Stimulated activated CD8-positive, alpha-beta memory T cell treated with anti-CD3 and anti-CD28 coated beads, Interleukin-12 subunit alpha, Interleukin-12 subunit beta, amount 100 ng/mL, for 1 hour (primary cell): ENCODE data around the gene RMND5A.
A peak's percentile ranks its signal among the peaks of the same experiment; 100 is the strongest.
"Not testable (repeated sequence)": the region's sequence is repeated elsewhere in the genome, so short reads cannot be mapped to it uniquely, and the experiment has no call there.

ENCODE experiments used
- DNase-seq: peaks from one replicate; pipeline ENCODE4 v3.0.0-alpha.2; 2020; ENCODE audit warnings: low read depth

RMND5A gene, protein sequence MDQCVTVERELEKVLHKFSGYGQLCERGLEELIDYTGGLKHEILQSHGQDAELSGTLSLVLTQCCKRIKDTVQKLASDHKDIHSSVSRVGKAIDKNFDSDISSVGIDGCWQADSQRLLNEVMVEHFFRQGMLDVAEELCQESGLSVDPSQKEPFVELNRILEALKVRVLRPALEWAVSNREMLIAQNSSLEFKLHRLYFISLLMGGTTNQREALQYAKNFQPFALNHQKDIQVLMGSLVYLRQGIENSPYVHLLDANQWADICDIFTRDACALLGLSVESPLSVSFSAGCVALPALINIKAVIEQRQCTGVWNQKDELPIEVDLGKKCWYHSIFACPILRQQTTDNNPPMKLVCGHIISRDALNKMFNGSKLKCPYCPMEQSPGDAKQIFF

DNA sequence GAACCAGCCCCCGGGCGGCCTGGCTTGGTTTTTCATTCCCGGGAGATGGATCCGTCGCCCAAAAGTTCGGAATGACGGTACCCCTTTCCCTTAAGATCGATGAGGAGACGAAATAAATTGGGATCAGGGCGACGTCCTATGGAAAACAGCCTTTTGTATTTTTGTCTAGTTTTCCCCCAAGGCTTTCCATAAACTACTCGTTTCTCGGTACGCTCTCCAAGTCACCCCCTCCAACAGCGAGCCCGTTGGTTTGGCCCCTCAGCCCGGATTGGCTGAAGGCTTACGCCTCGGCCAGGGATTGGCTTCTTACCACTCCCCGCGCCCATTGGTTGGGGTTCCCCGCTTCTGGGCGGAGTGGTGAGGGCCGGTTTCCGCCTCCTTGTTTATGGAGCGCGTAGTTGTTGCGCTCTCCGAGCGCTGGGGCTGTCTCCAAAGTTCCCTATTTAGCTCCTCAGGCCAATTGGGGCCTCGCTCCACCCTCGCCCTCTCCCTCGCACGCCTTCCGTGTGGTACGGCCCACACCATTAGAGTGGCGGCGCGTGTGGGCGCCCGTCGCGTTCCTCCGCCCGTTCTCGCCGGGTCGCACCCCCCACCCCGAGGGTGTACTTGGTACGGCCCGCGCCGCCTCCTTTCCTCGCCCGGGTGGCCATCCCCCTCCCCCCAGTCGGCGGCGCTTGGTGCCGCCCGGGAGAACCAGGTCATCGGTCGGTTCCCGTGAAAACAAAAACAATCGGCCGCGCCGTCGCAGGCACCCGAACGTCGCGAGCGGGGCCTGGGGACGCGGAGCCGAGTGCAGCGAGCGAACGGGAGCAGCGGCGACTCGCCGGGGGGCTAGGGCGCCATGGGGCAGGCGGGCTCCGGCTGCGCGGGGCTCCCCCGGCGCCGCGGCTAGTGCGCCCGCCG lies at the start of gene RMND5A:
RMND5A (plus strand) TSS at position 655 of the 903 bp plus-strand sequence. CDS start 377 bp downstream, outside the sequence.
- peak; percentile 85 for DNase-seq

DNA sequence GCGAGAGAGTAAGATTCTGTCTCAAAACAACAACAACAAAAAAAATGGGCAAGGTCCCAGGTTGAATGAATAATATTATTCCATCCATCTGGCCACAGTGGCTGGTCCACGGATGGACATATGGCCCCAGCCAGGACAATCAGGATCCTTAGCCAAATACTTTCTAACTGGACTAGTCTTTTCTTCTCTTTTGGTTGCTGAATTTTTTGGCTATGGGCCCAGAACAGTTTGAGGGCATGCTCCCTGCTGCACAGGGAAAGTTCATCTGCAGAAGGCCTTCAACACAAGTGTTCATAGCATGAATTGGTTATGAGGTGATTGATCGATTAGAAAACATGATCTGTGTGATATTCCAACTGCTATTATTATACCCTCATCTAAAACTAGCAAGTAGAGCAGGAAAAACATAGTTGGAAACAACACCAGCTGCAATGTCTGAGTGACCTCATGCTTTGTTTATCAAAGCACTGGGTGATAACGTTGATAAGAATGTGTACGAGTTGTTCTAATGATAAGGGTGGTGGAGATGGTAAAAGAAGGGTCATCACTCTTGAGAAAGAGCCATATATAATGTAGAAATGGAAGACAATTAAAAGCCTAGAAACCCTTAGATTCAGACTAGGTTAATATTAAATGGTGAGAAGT lies 48.6 kb upstream of the RMND5A start:
- no peak for DNase-seq

DNA sequence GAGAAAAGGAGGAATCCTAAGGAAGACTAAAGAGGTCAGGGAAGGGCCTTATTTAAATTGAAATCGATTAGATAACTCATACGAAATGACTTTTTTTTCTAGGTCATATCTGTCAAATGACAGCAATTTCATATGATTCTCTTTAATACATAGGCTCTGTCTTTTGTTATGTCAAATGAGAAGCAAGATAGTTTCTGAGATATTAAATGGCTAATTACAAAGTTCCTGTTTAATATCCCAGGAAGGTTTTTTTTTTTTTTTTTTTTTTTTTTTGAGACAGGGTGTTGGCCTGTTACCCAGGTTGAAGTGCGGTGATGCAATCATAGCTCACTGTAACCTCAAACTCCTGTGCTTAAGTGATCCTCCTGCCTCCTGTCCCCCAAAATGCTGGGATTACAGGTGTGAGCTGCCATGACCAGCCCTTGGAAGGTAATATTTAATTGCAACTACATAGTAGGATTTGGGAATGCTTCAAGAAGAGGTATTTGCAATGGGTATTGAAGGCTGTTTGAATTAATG lies 48.0 kb upstream of the RMND5A start:
- no peak for DNase-seq

DNA sequence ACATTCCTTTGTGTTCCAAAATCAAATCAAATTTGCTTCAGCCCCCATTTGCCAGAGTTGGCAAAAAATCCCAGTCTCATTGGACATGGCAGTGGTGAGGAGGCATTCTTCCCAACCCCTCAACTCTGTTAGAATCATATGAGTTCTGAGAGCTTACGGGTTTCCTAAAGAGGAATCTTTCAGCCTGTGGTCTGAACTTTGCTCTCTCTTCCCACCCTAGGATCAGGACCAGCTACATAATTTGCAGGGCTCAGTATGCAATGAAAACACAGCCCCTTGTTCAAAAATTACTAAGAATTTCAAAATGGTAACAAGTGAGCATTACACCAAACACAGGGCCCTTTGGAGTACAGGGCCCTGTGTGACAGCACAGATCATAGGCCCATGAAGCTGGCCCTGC lies 47.1 kb upstream of the RMND5A start:
- DNase-seq, result no peak

DNA sequence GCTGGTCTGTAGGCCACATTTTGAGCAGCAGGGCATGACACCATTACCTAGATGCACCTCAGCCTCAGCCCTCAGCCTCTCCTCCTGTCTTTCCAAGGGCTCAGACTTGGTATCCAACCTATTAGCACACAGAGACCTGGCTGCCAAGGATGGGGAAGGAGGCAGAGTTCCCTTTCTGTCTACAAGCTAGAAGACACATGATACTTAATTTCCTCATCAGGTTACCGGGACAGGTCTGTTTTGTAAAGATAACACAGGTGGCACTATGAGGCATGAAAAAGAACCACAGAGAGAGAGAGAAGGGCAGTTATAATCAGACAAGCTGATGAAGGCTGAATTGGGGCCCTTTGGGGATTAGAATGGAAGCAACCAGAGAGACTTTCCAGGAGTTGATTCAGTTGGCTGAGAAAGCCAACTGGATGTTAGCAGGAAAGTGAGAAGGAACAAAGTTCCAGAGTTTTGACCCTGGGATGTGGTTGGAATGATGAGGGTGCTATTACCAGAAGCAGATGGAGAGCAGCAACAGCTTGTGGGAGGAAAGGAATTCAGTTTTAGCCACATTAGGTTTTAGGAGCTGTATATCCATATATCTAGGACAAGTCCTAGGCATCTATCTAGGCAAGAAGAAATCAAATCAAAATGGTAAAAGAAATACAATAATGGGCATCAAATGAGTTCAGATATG lies 46.0 kb upstream of the RMND5A start:
- DNase-seq, result no peak

DNA sequence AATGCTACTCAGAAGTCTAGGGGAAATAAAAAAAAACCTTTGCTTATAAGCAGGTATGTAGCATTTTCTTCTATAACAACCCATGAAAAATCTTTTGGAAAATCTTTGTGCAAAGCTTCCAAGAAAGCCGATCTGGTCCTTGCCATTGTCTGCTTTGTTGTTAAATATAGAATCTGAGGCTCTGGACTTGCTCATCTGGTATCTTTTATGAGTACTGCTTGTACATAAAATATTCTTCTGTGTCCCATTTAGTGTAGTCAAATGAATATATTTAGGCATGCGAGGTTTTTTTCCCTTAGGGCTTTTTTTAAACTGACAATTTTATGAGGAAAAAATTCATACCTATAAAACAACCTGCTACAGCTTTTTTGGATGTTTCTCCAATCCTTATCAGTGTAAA lies 45.0 kb upstream of the RMND5A start:
- no peak for DNase-seq

DNA sequence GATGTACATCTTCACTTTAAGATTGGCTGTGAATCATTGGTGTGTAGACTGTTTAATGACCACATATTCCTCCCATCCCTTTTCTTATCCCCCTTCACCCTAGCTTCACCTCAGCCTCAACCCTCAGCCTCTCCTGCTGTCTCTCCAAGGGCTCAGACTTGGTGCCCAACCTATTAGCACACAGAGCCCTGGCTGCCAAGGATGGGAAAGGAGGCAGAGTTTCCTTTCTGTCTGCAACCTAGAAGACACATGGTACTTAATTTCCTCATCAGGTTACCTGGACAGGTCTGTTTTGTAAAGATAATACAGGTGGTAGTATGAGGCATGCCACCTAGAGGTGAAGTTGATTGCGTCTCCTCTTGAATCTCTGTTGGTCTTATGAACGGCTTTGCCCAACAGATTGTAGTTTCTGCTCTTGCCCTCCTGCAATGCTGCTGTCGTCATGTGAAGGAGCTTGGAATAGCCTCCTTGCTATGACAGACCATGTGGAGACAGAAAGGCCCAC lies 44.5 kb upstream of the RMND5A start:
- no peak for DNase-seq

DNA sequence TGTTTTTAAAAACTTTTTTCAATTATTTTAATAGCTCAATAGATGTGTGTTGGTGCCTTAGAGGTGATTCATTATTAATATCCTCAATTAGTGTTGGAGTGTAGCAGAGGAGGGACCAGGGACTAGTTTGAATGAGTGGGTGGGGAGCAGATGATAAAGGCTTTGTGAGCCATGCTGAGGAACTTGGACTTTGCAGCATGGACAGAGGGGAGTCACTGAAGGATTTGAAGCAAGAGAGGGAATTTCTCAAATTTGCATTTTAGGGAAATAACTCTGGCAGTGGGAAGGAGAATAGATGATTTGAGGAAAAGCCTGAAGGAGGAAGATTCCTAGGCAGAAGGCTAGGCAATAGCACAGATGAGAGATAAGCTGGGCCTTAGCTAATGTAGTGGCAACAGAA lies 42.3 kb upstream of the RMND5A start:
- DNase-seq, result no peak

DNA sequence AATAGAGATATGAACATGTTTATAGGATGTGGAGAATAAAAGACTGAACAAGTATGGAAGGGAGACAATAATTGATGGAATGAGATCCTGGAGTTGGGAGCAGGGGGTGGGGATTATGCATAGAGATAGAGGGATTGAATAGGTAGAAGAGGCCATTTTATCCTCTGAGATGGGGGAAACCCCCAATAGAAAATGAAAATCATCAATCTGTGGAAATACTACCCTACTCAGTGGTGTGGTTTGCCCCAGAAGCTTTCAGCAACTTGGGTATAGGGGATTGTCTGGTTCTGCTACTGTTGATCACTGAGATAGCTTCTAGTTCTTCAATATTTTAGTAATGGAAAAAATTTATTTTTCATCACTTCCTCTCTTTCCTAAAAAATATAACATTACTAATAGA lies 41.1 kb upstream of the RMND5A start:
- no peak for DNase-seq

DNA sequence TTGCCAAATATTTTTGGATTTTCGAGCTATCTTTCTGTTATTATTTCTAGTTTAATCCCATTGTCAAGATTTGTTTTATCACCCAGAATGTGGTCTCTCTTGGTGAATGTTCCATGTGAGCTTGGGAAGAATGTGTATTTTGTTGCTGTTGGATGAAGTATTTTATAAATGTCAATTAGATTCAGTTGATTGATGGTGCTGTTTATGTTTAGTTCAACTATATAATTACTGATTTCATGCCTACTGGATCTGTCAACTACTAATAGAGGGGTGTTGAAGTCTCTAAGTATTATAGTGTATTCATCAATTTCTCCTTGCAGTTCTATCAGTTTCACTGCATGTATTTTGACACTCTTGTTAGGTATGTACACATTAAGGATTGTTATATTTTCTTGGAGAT lies 34.7 kb upstream of the RMND5A start:
- no peak for DNase-seq

DNA sequence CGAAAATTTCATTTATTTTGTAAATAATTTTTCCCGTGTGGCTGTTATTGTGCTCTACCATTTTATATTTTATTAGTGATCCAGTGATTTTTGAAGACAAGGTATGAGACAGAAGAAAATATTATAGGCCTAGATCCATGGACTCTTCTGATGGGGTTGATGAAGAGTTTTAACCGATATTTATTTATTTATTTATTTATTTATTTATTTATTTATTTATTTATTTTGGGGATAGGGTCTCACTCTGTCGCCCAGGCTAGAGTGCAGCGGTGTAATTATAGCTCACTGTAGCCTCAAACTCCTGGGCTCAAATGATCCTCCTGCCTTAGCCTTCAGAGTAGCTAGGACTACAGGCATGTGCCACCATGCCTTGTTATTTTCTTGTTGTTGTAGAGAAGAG lies 33.6 kb upstream of the RMND5A start:
- DNase-seq, result no peak

DNA sequence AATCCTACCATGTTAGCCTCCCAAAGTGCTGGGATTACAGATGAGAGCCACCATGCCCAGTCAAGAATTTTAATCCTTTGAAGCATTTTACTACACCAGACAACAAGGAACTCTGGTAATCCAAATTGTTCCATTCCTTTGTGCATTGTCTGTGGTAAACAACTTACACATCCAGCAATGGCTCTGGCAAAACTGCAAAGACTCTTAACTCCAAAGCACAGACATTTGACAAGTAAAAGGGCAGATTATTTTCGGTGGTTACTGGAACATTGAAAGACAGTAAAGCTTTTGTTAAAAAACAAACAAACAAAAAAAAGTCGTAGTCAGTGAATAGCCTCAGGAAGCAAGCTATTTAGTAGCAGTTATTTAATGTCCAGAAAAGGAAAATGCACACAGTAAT lies 33.2 kb upstream of the RMND5A start:
- no peak for DNase-seq

DNA sequence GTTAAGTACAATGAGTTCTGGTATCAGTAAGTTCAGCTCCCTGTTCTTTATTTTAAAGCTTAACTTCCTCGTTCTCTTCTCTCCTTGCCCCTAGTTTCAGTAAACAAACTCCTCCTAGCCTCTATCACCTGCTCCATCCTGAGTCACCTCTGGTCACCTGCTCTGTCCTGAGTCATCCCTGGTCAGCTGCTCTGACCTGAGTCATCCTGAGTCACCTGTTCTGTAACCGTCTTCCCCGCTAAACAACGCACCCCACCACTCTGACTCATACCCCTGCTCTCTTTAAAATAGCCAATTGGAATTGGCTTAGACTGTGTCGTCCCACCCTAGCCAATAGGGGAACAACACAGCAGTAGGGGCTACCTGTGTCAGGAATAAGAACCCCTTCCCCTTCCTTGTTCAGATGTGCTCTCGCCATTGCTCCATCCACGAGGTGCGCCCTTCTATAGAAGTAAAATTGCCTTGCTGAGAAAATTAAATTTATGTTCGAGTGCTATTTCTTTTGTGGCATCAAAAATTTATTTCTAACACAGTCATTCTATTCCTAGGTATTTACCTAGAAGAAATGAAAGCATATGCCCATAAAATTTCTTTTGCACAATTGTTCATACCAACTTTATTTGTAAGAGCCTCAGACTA lies 24.9 kb upstream of the RMND5A start:
- DNase-seq, result no peak

DNA sequence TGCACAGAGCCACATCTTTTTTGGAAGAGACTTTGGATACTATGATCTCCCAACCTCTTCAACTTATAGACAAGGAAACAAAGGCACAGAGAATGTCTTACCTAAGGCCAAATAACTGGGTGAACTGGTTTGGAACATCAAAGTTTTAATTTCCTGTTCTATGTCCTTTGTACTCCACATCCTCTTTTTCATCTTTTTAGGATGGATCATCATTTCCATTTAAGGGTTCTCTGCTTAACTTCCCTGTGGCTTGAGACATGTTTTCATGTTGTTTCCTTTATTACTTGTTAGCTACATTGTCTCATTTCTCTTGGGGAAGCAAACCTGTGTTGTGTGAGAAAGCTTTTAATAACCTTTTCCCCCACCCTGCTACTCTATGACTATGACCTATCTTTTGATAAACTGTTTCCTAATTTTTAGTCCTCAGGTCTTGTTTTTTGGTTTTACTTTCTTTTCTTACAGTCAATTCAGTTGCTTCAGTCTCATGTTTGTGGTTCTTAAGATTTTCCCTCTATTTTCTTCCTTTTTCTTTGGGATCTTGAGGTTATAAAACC lies 22.5 kb upstream of the RMND5A start:
- no peak for DNase-seq

DNA sequence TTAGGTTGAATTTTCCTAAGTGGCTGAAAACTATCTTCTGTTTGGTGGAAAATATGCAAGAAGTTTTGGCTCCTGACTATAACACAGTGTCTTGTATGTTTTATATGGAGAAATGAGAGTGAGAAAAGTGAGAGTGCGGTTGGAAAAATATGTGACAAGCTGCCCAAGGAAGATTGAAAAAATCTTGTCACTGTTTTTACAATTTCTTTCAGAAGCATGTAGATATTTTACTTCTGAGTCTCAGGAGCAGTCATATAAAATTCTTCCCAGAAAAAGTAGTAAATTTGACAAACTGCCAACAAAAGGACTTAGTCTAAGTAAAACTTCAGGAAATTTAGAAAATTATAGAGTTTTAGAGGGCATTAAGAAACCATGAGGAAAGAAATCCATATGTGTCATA lies 19.4 kb upstream of the RMND5A start:
- no peak for DNase-seq

DNA sequence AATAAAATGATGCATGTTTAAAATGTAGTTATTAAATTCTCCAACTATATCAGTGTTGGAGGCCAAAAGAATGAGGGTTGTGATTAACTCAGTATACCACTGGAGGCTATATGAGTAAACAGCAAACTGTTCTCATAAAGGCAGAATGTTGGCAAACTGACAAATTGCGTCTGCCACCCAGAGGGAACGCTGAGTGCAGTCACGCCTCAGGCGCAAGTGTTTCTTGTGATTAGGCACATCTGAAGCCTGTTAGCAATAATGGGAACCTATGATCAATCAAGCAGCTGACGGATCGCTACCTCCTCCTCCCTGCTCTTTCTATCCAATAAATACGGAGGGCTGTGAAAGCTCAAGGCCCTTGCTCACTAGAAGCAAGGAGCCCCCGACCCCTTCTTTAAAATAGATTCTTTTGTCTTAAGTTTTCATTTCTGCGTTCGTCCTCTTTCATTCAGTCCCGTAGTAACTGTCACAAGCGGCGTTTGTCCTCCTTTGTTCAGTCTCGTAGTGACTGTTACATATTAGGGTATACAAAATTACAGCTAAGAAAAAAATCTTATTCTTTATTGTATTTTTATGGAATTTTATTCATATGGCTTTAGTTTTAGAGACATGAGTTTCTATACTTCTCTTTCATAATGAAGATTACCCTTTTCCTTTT lies 16.3 kb upstream of the RMND5A start:
- DNase-seq, result no peak

DNA sequence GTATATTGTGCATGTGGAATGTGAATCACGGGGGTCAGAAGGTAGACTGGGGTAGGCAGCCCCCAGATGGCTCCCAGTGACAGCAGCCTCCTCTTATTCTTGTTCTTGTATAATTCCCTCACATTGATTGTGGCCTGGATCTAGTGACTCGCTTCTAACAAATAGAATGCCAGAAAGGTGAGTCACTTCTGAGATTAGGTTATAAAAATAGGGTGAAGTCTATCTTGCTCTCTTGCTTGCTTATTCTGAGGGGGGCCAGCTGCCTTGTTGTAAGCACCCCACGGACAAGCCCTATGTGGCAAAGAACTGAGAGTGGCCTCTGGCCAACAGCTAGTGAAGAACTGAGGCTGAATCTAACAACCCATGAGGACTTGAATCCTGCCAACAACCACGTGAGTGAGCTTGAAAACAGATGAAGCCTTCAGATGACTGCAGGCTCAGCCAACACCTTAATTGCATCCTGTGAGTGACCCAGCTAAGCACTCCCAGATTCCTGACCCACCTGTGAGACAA lies 15.6 kb upstream of the RMND5A start:
- no peak for DNase-seq

DNA sequence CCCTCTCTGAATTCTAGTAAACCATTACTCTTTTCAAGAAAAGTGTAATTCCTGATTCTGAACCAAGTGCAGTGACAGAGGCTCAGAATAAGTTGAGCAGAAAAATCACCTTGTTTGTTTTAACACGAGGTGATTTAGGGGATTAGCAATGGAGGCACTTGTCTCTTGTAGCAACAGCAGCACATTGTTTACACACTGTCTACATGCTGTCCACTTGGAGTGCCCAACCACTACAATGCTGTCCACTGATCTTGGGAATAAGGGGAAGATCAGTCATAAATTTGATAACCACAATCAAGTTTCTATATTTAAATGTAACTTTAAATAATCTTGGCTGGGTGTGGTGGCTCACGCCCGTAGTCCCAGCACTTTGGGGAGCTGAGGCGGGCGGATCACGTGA lies 13.9 kb upstream of the RMND5A start:
- no peak for DNase-seq

DNA sequence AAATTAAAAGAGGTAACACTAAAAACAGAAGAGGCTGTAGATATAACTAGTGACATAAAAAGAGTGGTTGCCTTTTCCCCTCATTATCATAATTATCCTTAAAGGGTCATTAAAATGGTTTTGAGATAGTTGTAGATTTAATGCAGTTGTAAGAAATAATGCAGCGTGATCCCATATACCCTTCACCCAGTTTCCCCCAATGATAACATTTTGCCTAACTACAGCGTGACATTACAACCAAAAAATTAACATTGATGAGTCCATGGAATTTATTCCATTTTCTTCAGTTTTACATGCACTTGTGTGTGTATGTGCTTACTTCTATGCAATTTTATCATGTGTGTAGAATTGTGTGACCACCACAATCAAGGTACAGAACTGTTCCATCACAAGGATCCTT lies 13.2 kb upstream of the RMND5A start:
- DNase-seq, result no peak

DNA sequence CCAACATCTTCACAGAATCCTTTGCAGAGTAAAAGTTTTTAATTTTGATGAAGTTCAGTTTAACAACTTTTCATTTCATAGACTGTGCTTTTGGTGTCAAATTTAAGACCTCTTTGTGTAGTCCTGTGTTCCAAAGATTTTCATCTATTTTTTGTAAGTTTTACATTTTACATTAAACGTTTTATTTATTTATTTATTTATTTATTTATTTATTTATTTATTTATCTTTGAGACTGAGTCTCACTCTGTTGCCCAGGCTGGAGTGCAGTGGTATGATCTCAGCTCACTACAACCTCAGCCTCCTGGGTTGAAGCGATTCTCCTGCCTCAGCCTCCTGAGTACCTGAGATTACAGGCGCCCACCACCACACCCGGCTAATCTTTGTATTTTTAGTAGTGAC lies 12.0 kb upstream of the RMND5A start:
- DNase-seq, result not testable (repeated sequence)
